ENCODE data around the gene SLF1.

SLF1 gene

DNA sequence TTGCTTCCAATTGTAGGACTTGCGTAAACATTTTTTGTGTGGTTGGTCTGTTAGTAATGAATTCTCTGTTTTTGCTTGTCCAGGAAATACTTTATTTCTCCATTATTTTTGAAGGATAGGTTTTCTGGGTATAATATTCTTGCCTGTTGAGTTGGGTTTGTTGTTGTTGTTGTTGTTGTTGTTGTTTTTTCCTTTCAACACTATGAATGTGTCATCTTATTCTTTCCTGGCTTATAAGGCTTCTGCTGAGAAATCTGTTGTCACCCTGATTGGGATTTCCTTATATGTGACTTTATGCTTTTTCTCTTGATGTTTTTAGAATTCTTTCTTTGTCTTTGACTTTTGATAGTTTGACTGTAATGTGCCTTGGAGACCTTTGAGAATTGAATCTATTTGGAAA, 39.8 kb downstream of the SLF1 start:
- TF ChIP-seq TAF1 (IDR thresholded peaks at IDR 0.05; ENCODE audit: borderline replicate concordance, insufficient read depth, low read length) (no peak), SIN3A (IDR thresholded peaks at IDR 0.05; ENCODE audit: borderline replicate concordance, insufficient read depth, low read length) (no peak), FOXP2 (optimal IDR thresholded peaks at IDR 0.05; ENCODE audit: borderline replicate concordance, extremely low read depth, extremely low read length, insufficient read depth) (no peak), REST (IDR thresholded peaks at IDR 0.05; ENCODE audit: insufficient read depth in 1 of 2, low read depth in 2 of 2, low read length in 2 of 2) (no peak), POLR2AphosphoS5 (IDR thresholded peaks at IDR 0.05; ENCODE audit: low read depth, low read length) (no peak)

- TF ChIP-seq REST (IDR thresholded peaks at IDR 0.05; ENCODE audit: insufficient read depth in 1 of 2, low read depth in 2 of 2, low read length in 2 of 2) (no peak), TAF1 (IDR thresholded peaks at IDR 0.05; ENCODE audit: borderline replicate concordance, insufficient read depth, low read length) (no peak), FOXP2 (optimal IDR thresholded peaks at IDR 0.05; ENCODE audit: borderline replicate concordance, extremely low read depth, extremely low read length, insufficient read depth) (no peak)
Observed at GRCh38 chr5:94660506-94660905, 42.0 kb downstream of the SLF1 start.

DNA sequence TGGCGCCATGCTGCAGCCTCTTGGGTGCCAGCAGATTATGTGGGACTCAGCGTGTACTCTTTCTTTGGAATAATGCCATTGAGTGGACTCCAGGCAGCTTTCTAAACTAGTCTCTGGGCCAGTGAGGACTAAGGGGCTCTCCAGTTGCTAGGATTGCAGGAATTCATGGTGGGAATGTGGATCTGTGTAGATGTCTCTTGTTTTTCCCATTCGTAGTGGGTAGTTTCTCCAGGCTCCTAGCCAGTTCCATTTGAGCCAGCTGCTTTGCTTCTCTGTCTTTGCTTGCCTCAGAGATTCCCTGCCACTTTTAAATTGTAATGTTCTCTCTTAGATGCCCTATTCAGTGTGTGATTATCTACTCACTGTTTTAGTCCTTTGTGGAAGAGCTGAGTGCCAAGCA, 42.6 kb downstream of the SLF1 start:
- no peak for TF ChIP-seq POLR2AphosphoS5 (IDR thresholded peaks at IDR 0.05; ENCODE audit: low read depth, low read length)
- TF ChIP-seq TAF1 (IDR thresholded peaks at IDR 0.05; ENCODE audit: borderline replicate concordance, insufficient read depth, low read length): no peak
- no peak for TF ChIP-seq REST (IDR thresholded peaks at IDR 0.05; ENCODE audit: insufficient read depth in 1 of 2, low read depth in 2 of 2, low read length in 2 of 2)
- no peak for TF ChIP-seq SIN3A (IDR thresholded peaks at IDR 0.05; ENCODE audit: borderline replicate concordance, insufficient read depth, low read length)
- TF ChIP-seq FOXP2 (optimal IDR thresholded peaks at IDR 0.05; ENCODE audit: borderline replicate concordance, extremely low read depth, extremely low read length, insufficient read depth): no peak

- TF ChIP-seq FOXP2 (optimal IDR thresholded peaks at IDR 0.05; ENCODE audit: borderline replicate concordance, extremely low read depth, extremely low read length, insufficient read depth): no peak
- TF ChIP-seq POLR2AphosphoS5 (IDR thresholded peaks at IDR 0.05; ENCODE audit: low read depth, low read length): no peak
- TF ChIP-seq TAF1 (IDR thresholded peaks at IDR 0.05; ENCODE audit: borderline replicate concordance, insufficient read depth, low read length): no peak
- TF ChIP-seq REST (IDR thresholded peaks at IDR 0.05; ENCODE audit: insufficient read depth in 1 of 2, low read depth in 2 of 2, low read length in 2 of 2): no peak
- no peak for TF ChIP-seq SIN3A (IDR thresholded peaks at IDR 0.05; ENCODE audit: borderline replicate concordance, insufficient read depth, low read length)
Observed at GRCh38 chr5:94667937-94668336, 49.5 kb downstream of the SLF1 start.

DNA sequence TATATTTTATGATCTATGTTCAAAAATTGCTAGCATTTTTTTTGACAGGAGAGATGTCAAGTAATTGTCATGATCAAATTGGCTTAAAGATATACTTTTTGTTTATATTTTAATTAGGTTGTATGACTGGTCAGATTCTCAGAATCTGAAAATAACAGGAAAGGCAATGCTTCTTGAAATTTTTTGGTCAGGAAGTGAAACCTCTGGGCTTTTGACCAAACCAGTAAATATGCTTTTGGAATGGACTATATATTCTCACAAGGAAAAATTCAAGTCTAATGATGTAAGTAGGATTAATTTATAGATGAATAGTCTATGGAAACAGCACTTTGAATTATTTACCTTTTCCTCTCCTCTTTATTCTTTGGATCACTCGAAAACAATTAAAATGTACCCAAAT, 52.3 kb downstream of the SLF1 start:
- TF ChIP-seq FOXP2 (optimal IDR thresholded peaks at IDR 0.05; ENCODE audit: borderline replicate concordance, extremely low read depth, extremely low read length, insufficient read depth) (no peak), REST (IDR thresholded peaks at IDR 0.05; ENCODE audit: insufficient read depth in 1 of 2, low read depth in 2 of 2, low read length in 2 of 2) (no peak), SIN3A (IDR thresholded peaks at IDR 0.05; ENCODE audit: borderline replicate concordance, insufficient read depth, low read length) (no peak), TAF1 (IDR thresholded peaks at IDR 0.05; ENCODE audit: borderline replicate concordance, insufficient read depth, low read length) (no peak), POLR2AphosphoS5 (IDR thresholded peaks at IDR 0.05; ENCODE audit: low read depth, low read length) (no peak)

Measured in PFSK-1 (cell line).